Measurements from ENCODE around the gene UNC5B.

GRCh38 chr10:71239946-71240795 is 27.8 kb downstream of the UNC5B start:
- no peak for TF ChIP-seq CTCF (IDR thresholded peaks at IDR 0.05)
- no peak for TF ChIP-seq POLR2A (IDR thresholded peaks at IDR 0.05)
